ENCODE data around the gene SYCE3.
"Not testable (repeated sequence)": the region's sequence is repeated elsewhere in the genome, so short reads cannot be mapped to it uniquely, and the experiment has no call there.

Gene SYCE3

DNA sequence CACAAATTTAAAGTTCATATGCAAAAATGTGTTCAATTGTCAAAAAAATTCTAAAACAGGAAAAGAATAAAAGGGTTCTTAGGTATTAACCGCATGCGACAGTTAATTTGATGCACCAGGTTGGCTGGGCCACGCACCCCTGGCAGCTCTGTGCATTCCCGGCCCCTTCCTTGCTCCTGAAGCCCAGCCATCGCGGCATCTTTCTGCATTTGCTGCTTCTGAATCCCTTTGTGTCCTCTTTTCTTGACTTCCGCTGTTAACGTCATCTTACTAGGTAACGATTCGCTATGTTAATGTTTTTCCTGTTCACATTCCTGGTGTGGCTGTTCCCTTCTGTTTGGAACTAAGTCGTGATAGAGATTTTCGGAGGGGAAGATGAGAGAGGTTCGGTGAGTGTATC is 25.0 kb downstream of the SYCE3 start:
- Mint-ChIP-seq H3K27me3 (ENCODE audit: low read depth, poor library complexity) (peaks cover 22% of the 10 kb centered on the region), H3K4me1 (peaks cover 43% of the 10 kb centered on the region), H3K9me3 (no peaks in the 10 kb centered on the region), H3K27ac (no peak overlapping the region), H3K36me3 (ENCODE audit: low read depth) (no peaks in the 10 kb centered on the region), H3K4me3 (no peak overlapping the region)
- TF ChIP-seq, protein P1, sequence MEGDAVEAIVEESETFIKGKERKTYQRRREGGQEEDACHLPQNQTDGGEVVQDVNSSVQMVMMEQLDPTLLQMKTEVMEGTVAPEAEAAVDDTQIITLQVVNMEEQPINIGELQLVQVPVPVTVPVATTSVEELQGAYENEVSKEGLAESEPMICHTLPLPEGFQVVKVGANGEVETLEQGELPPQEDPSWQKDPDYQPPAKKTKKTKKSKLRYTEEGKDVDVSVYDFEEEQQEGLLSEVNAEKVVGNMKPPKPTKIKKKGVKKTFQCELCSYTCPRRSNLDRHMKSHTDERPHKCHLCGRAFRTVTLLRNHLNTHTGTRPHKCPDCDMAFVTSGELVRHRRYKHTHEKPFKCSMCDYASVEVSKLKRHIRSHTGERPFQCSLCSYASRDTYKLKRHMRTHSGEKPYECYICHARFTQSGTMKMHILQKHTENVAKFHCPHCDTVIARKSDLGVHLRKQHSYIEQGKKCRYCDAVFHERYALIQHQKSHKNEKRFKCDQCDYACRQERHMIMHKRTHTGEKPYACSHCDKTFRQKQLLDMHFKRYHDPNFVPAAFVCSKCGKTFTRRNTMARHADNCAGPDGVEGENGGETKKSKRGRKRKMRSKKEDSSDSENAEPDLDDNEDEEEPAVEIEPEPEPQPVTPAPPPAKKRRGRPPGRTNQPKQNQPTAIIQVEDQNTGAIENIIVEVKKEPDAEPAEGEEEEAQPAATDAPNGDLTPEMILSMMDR (IDR thresholded peaks at IDR 0.05): no peak
- DNase-seq: no peak

DNA sequence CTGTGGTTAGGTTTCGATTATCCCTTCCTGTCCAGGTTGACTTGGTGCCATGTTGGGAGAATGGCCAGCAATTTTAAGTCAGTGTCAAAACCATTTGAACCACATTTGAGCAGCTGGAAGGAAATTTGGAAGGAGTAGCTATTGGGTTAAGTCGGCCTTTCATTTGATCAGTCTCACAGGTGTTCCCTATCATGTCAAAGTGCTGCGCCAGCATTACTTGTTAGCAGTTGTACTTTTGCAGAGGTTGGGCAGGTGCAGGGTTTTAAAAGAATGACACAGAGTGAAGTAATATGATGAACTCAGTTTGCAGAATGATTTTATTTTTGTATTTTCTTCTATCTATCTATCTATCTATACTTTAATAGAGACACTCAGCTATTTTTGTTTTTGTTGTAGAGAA is 26.5 kb downstream of the SYCE3 start:
- no peak for DNase-seq

DNA sequence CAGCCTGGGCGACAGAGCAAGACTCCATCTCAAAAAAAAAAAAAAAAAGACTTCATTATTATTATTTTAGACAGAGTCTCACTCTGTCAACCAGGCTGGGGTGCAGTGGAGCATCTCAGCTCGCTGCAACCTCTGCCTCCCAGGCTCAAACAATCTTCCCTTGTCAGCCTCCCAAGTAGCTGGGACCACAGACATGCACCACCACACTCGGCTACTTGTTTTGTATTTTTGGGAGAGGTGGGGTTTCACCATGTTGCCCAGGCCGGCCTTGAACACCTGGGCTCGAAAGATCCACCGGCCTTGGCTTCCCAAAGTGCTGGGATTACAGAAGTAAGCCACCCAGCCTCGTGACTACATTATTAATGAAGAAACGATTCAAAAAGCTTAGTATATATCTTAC is 27.6 kb downstream of the SYCE3 start:
- Mint-ChIP-seq H3K36me3 (ENCODE audit: low read depth) (no peaks in the 10 kb centered on the region), H3K27ac (no peak overlapping the region), H3K27me3 (ENCODE audit: low read depth, poor library complexity) (peaks cover 33% of the 10 kb centered on the region), H3K4me3 (no peak overlapping the region), H3K4me1 (peaks cover 38% of the 10 kb centered on the region), H3K9me3 (no peaks in the 10 kb centered on the region)
- no peak for DNase-seq
- TF ChIP-seq, protein P1 (IDR thresholded peaks at IDR 0.05): no peak

More for the DNA sequence above, 26.5 kb downstream of the SYCE3 start:
- peaks cover 47% of the 10 kb centered on the region for H3K4me1 Mint-ChIP-seq
- TF ChIP-seq, protein P1 (IDR thresholded peaks at IDR 0.05): no peak
- H3K36me3 Mint-ChIP-seq (ENCODE audit: low read depth): no peaks in the 10 kb centered on the region
- H3K9me3 Mint-ChIP-seq: no peaks in the 10 kb centered on the region
- H3K4me3 Mint-ChIP-seq: no peak overlapping the region
- H3K27ac Mint-ChIP-seq: no peak overlapping the region
- peaks cover 27% of the 10 kb centered on the region for H3K27me3 Mint-ChIP-seq (ENCODE audit: low read depth, poor library complexity)

DNA sequence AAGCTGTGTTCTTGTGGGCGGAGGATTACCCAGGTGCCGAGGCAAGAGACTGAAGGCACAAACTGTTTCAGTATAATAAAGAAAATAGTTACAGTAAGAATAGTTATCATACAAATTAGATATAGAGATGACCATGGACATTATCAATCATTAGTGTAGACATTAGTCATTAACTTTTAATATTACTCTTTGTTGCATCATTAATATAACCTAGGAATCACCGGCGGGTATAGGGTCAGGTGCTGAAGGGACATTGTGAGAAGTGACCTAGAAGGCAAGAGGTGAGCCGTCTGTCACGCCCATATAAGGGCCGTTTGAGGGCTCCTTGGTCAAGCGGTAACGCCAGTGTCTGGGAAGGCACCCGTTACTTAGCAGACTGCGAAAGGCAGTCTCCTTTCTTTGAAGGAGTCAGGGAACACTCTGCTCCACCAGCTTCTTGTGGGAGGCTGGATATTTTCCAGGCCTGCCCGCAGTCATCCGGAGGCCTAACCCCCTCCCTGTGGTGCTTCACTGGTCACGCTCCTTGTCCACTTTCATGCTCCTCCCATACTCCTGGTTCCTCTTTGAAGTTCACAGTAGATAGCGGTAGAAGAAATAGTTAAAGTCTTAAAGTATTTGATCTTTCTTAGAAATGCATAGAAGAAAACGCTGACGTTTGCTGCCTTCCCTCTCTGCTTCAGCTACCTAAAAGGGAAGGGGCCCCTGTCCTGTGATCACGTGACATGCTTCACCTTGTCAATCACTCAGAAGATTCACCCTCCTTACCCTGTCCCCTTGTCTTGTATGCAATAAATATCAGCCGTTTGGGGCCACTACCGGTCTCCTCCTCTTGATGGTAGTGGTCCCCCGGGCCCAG is 28.6 kb downstream of the SYCE3 start:
- peaks cover 41% of the 10 kb centered on the region for H3K27me3 Mint-ChIP-seq (ENCODE audit: low read depth, poor library complexity)
- peaks cover 33% of the 10 kb centered on the region for H3K4me1 Mint-ChIP-seq
- peak overlapping the region; percentile 57 for H3K4me3 Mint-ChIP-seq
- H3K27ac Mint-ChIP-seq: peak overlapping the region; percentile 73
- H3K9me3 Mint-ChIP-seq; H3K36me3 Mint-ChIP-seq (ENCODE audit: low read depth); DNase-seq: not testable (repeated sequence)

DNA sequence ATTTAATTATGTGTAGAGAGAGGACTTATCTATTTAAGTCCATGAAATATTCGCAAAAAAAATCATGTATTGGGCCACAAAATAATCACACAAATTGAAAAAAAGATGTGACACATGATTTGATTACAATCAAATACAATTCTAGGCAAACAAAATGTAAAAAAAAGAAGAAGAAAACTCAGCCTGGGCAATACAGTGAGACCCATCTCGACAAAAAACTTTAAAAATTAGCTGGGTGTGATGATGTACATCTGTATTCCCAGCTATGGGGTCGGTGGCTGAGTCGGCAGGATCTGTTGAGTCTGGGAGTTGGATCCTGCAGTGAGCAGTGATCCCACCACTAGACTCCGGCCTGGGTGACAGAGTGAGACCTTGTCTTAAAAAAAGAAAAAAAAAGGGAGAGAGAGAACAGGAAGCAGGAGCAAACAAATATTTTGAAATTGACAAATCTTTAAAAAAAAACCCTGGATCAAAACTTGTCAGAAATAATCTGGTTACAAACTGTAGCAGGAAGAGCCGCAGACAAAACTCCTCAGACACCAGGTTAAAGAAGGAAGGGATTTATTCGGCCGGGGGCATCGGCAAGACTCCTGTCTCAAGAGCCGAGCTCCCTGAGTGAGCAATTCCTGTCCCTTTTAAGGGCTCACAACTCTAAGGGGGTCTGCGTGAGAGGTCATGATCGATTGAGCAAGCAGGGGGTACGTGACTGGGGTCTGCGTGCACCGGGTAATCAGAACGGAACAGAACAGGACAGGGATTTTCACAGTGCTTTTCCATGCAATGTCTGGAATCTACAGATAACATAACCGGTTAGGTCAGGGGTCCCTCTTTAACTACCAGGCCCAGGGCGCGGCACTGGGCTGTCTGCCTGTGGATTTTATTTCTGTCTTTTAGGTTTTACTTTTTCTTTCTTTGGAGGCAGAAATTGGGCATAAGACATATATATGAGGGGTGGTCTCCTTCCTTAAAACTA is 29.6 kb downstream of the SYCE3 start:
- DNase-seq: no peak
- H3K36me3 Mint-ChIP-seq (ENCODE audit: low read depth): peaks cover 3% of the 10 kb centered on the region
- no peak overlapping the region for H3K27ac Mint-ChIP-seq
- TF ChIP-seq, protein P1 (IDR thresholded peaks at IDR 0.05): no peak
- H3K4me1 Mint-ChIP-seq: peaks cover 28% of the 10 kb centered on the region
- H3K9me3 Mint-ChIP-seq: no peaks in the 10 kb centered on the region
- H3K4me3 Mint-ChIP-seq: peak overlapping the region; percentile 57
- peaks cover 47% of the 10 kb centered on the region for H3K27me3 Mint-ChIP-seq (ENCODE audit: low read depth, poor library complexity)
